A549 (cell line): ENCODE results near the gene HOXB4.

Experiments used
- CTCF ChIP-seq: fragments of >200 bp; sonication (Bioruptor Twin); formaldehyde crosslinking; IDR thresholded peaks from 3 replicates; pipeline ENCODE4 v1.5.1; 2016
- ELK1 ChIP-seq: fragments of 150-350 bp; IDR thresholded peaks from 2 replicates; pipeline ENCODE4 v1.6.1; 2014; ENCODE audit warnings: low read depth, mild to moderate bottlenecking, low read length
- ESRRA ChIP-seq: fragments of 150-350 bp; IDR thresholded peaks from 2 replicates; pipeline ENCODE4 v1.6.1; 2014; ENCODE audit warnings: mild to moderate bottlenecking, low read length, borderline replicate concordance
- MAX ChIP-seq: IDR thresholded peaks from 2 replicates; pipeline ENCODE4 v1.6.1; 2012
- POLR2A ChIP-seq: IDR thresholded peaks from 2 replicates; pipeline ENCODE4 v1.6.1; 2012; ENCODE audit warnings: mild to moderate bottlenecking, low read length
- RAD21 ChIP-seq, 2 experiments: fragments of >200 bp in 1 of 2; sonication (Bioruptor Twin) in 1 of 2; formaldehyde crosslinking in 1 of 2; IDR thresholded peaks in 1 of 2; conservative IDR thresholded peaks in 1 of 2; 2 replicates in 1 of 2; 3 replicates in 1 of 2; pipeline ENCODE4 v1.6.1; 2012 to 2018; ENCODE audit warnings: inconsistent platforms in 1 of 2
- RCOR1 ChIP-seq: fragments of 150-350 bp; IDR thresholded peaks from 2 replicates; pipeline ENCODE4 v1.6.1; 2014; ENCODE audit warnings: antibody characterized with exemption, low read length, low read depth
- SMC3 ChIP-seq: fragments of >200 bp; sonication (Bioruptor Twin); formaldehyde crosslinking; IDR thresholded peaks from 3 replicates; pipeline ENCODE4 v1.6.1; 2018; ENCODE audit warnings: inconsistent platforms

- no peak for TF ChIP-seq ELK1
- no peak for TF ChIP-seq RAD21 (conservative IDR thresholded peaks at IDR 0.05 in 1 of 2, IDR thresholded peaks at IDR 0.05 in 1 of 2)
- TF ChIP-seq POLR2A, result no peak
- TF ChIP-seq CTCF, result no peak
- TF ChIP-seq ESRRA, result no peak
- no peak for TF ChIP-seq SMC3
- TF ChIP-seq MAX, result no peak
- TF ChIP-seq RCOR1, result no peak
These were observed 45.4 kb upstream of the HOXB4 start for GRCh38 chr17:48623583-48623982.
